A172 (cell line): ENCODE measurements around the gene TGFBR1. TPM values are rescaled to one million over a fixed set of nuclear protein-coding genes. Genes with fewer than 3 reads are reported as not detected.
A peak's percentile ranks its signal among the peaks of the same experiment; 100 is the strongest.
"Not testable (repeated sequence)": the region's sequence is repeated elsewhere in the genome, so short reads cannot be mapped to it uniquely, and the experiment has no call there.

Experiments
- DNase-seq: peaks from one replicate; pipeline ENCODE4 v3.0.0-alpha.2; 2015; ENCODE audit warnings: low spot score
- total RNA-seq: library from RNA; depleted of rRNA; stranded (reverse); fragments of >200 nt; shearing (Covaris generic); gene quantifications from 2 replicates; pipeline ENCODE4 v1.2.3, GENCODE V29; 2014; rRNA removed

The TGFBR1 gene
- total RNA-seq, 1 experiment from 2014 or later, result 31.1 TPM

DNA sequence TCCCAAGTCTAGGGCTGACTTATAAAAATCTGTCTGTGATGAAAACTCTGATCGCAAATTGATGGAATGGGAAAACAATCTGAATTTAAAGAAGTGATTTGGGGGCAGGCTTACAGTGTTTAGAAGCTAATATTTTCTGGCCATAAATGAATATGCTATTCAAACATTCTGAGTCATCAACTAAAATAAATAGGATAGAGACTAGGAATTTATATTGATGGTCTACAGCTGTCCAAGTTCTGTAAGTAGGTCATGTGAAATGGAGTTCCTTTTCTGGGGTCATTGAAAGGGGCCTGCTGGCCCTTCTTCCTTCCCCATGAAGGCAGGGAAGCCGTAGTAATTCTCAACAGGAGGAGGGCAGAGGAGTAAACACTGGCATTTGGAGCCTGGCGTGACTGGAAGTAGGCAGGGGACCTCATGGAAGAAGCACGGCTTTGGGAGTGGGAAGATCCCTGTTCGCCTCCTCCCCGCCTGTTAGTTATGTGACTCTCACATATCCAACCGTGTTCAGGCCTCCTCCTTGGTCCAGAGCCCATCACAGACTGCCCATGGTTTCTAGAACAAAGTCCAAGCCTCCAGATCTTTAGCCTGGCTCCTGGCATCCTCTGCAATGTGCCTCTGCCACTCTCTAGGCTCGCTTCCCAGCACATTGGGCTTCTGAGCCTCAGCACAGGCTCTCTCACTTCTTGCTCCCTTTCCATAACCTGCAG, 85.1 kb downstream of the TGFBR1 start:
- no peak for DNase-seq

- DNase-seq, result no peak
Observed at GRCh38 chr9:99190597-99191283, 85.8 kb downstream of the TGFBR1 start.

- peak; percentile 18 for DNase-seq
Observed at GRCh38 chr9:99192786-99193465, 88.0 kb downstream of the TGFBR1 start.

- DNase-seq, result no peak
Observed at GRCh38 chr9:99193466-99193821, 88.5 kb downstream of the TGFBR1 start.

GRCh38 chr9:99196484-99196883, 91.6 kb downstream of the TGFBR1 start:
- DNase-seq, result not testable (repeated sequence)

GRCh38 chr9:99197124-99197630, 92.3 kb downstream of the TGFBR1 start:
- no peak for DNase-seq

- DNase-seq, result no peak
Observed at GRCh38 chr9:99197987-99198386, 93.1 kb downstream of the TGFBR1 start.

- DNase-seq, result no peak
Observed at GRCh38 chr9:99199938-99200539, 95.1 kb downstream of the TGFBR1 start.

DNA sequence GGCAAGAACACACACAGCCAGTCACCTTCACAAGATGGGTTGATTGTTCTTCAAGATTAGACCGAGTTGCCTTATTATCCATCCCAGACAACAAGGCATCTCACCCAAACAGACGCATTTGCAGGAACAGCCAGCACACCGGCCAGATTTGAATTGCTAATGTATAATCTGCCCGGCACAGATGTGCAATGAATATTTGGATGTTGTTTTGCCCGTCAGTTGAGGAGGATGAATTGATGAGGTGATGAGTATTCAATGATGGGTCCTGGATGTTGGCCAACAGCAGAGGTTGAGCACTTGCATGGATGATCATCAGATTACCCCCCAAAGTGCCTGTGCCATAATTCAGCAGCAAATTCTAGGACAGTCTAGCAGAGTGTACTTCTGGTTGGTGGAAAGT, 96.7 kb downstream of the TGFBR1 start:
- DNase-seq, result no peak

Other genes starting within 250 kb of the TGFBR1 start
- gene COL15A1, start 161.2 kb upstream of the TGFBR1 start, total RNA-seq, result 0.09 and 0.12 TPM in 2 replicates
- 67.8 and 69.5 TPM in 2 replicates for gene ALG2, start 116.8 kb downstream of the TGFBR1 start, total RNA-seq
- 180 and 223 TPM in 2 replicates for gene SEC61B, start 117.2 kb downstream of the TGFBR1 start, total RNA-seq